Activated CD8-positive, alpha-beta memory T cell treated with anti-CD3 and anti-CD28 coated beads, Interleukin-2, amount 50 U/mL, for 1 hour (primary cell): ENCODE measurements around the gene BNC2.
"Not testable (repeated sequence)": the region's sequence is repeated elsewhere in the genome, so short reads cannot be mapped to it uniquely, and the experiment has no call there.

Experiments
- DNase-seq: peaks from one replicate; pipeline ENCODE4 v3.0.0-alpha.2; 2020; ENCODE audit errors: extremely low read depth

The BNC2 gene

GRCh38 chr9:16505199-16505598 is 365.3 kb downstream of the BNC2 start:
- DNase-seq, result no peak

- no peak for DNase-seq
These were observed 368.7 kb downstream of the BNC2 start for GRCh38 chr9:16501726-16502125.

- DNase-seq, result no peak
These were observed 369.3 kb downstream of the BNC2 start for GRCh38 chr9:16501141-16501540.

- no peak for DNase-seq
These were observed 370.1 kb downstream of the BNC2 start for GRCh38 chr9:16500386-16500785.

- DNase-seq, result no peak
These were observed 370.6 kb downstream of the BNC2 start for GRCh38 chr9:16499892-16500291.

- DNase-seq, result no peak
These were observed 373.6 kb downstream of the BNC2 start for GRCh38 chr9:16496908-16497307.

- no peak for DNase-seq
These were observed 382.6 kb downstream of the BNC2 start for GRCh38 chr9:16487915-16488314.

- DNase-seq, result no peak
These were observed 384.7 kb downstream of the BNC2 start for GRCh38 chr9:16485575-16486321.

- DNase-seq, result no peak
These were observed 385.3 kb downstream of the BNC2 start for GRCh38 chr9:16485160-16485559.

GRCh38 chr9:16484744-16485143 is 385.7 kb downstream of the BNC2 start:
- DNase-seq, result no peak

GRCh38 chr9:16484180-16484579 is 386.3 kb downstream of the BNC2 start:
- DNase-seq, result no peak

GRCh38 chr9:16482764-16483163 is 387.7 kb downstream of the BNC2 start:
- DNase-seq, result no peak

- not testable (repeated sequence) for DNase-seq
These were observed 389.9 kb downstream of the BNC2 start for GRCh38 chr9:16480584-16480983.

GRCh38 chr9:16475996-16476395 is 394.5 kb downstream of the BNC2 start:
- DNase-seq, result no peak

GRCh38 chr9:16475257-16475656 is 395.2 kb downstream of the BNC2 start:
- no peak for DNase-seq

- DNase-seq, result no peak
These were observed 401.3 kb downstream of the BNC2 start for GRCh38 chr9:16469184-16469583.

GRCh38 chr9:16461851-16462250 is 408.6 kb downstream of the BNC2 start:
- DNase-seq, result no peak

- DNase-seq, result no peak
These were observed 409.2 kb downstream of the BNC2 start for GRCh38 chr9:16461137-16461840.

GRCh38 chr9:16460696-16461095 is 409.8 kb downstream of the BNC2 start:
- DNase-seq, result no peak

GRCh38 chr9:16459421-16460148 is 410.9 kb downstream of the BNC2 start:
- DNase-seq, result no peak

- DNase-seq, result no peak
These were observed 411.6 kb downstream of the BNC2 start for GRCh38 chr9:16458696-16459420.

GRCh38 chr9:16455842-16456241 is 414.6 kb downstream of the BNC2 start:
- no peak for DNase-seq
